Measurements from ENCODE around the gene PDRG1. TPM values are rescaled to one million over a fixed set of nuclear protein-coding genes. Genes with fewer than 3 reads are reported as not detected.

The PDRG1 gene
- polyA plus RNA-seq, 2 of the 4 experiments (the other 2 are of a cell fraction): 20.7 to 25.2 TPM

GRCh38 chr20:31915491-31916280, 36.2 kb downstream of the PDRG1 start:
- POLR2A ChIA-PET: no interaction called here
- no peaks in the 10 kb centered on the region for H3K4me1 ChIP-seq
- H3K9me3 ChIP-seq: no peaks in the 10 kb centered on the region
- TF ChIP-seq CHD2 (IDR thresholded peaks at IDR 0.05; ENCODE audit: low read length, partially characterized antibody): no peak
- no peak for TF ChIP-seq MAZ (IDR thresholded peaks at IDR 0.05; ENCODE audit: borderline replicate concordance, low read depth, low read length)
- TF ChIP-seq RAD21 (conservative IDR thresholded peaks at IDR 0.05 in 1 of 2, IDR thresholded peaks at IDR 0.05 in 1 of 2): no peak
- no peak for TF ChIP-seq PHF8 (IDR thresholded peaks at IDR 0.05; ENCODE audit: borderline replicate concordance, low read depth)
- no peak for TF ChIP-seq JUN (IDR thresholded peaks at IDR 0.05)
- TF ChIP-seq, protein P1, sequence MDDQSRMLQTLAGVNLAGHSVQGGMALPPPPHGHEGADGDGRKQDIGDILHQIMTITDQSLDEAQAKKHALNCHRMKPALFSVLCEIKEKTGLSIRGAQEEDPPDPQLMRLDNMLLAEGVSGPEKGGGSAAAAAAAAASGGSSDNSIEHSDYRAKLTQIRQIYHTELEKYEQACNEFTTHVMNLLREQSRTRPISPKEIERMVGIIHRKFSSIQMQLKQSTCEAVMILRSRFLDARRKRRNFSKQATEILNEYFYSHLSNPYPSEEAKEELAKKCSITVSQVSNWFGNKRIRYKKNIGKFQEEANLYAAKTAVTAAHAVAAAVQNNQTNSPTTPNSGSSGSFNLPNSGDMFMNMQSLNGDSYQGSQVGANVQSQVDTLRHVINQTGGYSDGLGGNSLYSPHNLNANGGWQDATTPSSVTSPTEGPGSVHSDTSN (IDR thresholded peaks at IDR 0.05): no peak
- TF ChIP-seq CBX8 (IDR thresholded peaks at IDR 0.05): no peak
- ATAC-seq (no peak), DNase-seq (ENCODE audit: low read depth in 1 of 2, low spot score in 1 of 2) (no peak), FAIRE-seq (no peak)
- H3K27ac ChIP-seq: no peak overlapping the region
- CTCF ChIA-PET: interaction anchor here (0.6 kb wide), 1 partner anchor 620 kb away, joined by 3 read pairs; no protein-coding TSS in a partner anchor
- WGBS (ENCODE audit: missing lambda C conversion rate): 78% methylated on average over 7 of the region's 7 CpGs
- H3K4me2 ChIP-seq: no peak overlapping the region
- no peak overlapping the region for H3K4me3 ChIP-seq

GRCh38 chr20:31914170-31914569, 37.7 kb downstream of the PDRG1 start:
- DNase-seq (ENCODE audit: low read depth in 1 of 2, low spot score in 1 of 2): no peak
- no peak for ATAC-seq
- 72% methylated on average over 5 of the region's 5 CpGs for WGBS (ENCODE audit: missing lambda C conversion rate)
- no peaks in the 10 kb centered on the region for H3K9me3 ChIP-seq
- ChIA-PET POLR2A (no interaction called here), CTCF (interaction anchor here (1.0 to 2.4 kb wide), 4 partner anchors 10 to 118 kb away, joined by 3 to 5 read pairs (median 5); no protein-coding TSS in a partner anchor)
- H3K4me1 ChIP-seq: no peaks in the 10 kb centered on the region
- H3K4me2 ChIP-seq: no peak overlapping the region
- no peak overlapping the region for H3K27ac ChIP-seq
- TF ChIP-seq NPAS2 (CRISPR knock-in tag; IDR thresholded peaks at IDR 0.05; ENCODE audit: borderline replicate concordance) (no peak), SMC3 (IDR thresholded peaks at IDR 0.05) (no peak), ESRRA (IDR thresholded peaks at IDR 0.05; ENCODE audit: borderline replicate concordance, low read length) (no peak), MAFK (IDR thresholded peaks at IDR 0.05; ENCODE audit: partially characterized antibody) (no peak), RCOR1 (IDR thresholded peaks at IDR 0.05; ENCODE audit: low read depth, low read length) (no peak), KDM1A (IDR thresholded peaks at IDR 0.05; ENCODE audit: low read depth) (no peak), HES2 (IDR thresholded peaks at IDR 0.05) (no peak), HEYL (CRISPR knock-in tag; IDR thresholded peaks at IDR 0.05) (no peak), RFX5 (IDR thresholded peaks at IDR 0.05) (no peak), JUNB (IDR thresholded peaks at IDR 0.05) (no peak), EHF (CRISPR knock-in tag; IDR thresholded peaks at IDR 0.05) (no peak), PHF8 (IDR thresholded peaks at IDR 0.05; ENCODE audit: borderline replicate concordance, low read depth) (no peak), TFCP2L1 (CRISPR knock-in tag; IDR thresholded peaks at IDR 0.05) (no peak), NFE2L2 (conservative IDR thresholded peaks at IDR 0.05; ENCODE audit: low read length) (no peak), CBX2 (IDR thresholded peaks at IDR 0.05; ENCODE audit: borderline replicate concordance, low read depth) (no peak), RNF2 (IDR thresholded peaks at IDR 0.05; ENCODE audit: borderline replicate concordance, low read depth) (no peak), HOXA7 (CRISPR knock-in tag; IDR thresholded peaks at IDR 0.05) (no peak)
- TF ChIP-seq, protein P2, sequence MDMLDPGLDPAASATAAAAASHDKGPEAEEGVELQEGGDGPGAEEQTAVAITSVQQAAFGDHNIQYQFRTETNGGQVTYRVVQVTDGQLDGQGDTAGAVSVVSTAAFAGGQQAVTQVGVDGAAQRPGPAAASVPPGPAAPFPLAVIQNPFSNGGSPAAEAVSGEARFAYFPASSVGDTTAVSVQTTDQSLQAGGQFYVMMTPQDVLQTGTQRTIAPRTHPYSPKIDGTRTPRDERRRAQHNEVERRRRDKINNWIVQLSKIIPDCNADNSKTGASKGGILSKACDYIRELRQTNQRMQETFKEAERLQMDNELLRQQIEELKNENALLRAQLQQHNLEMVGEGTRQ (IDR thresholded peaks at IDR 0.05): no peak
- no peak overlapping the region for H3K4me3 ChIP-seq
- no peak for FAIRE-seq
